NCI-H2196 treated with DMSO at 0.1 percent for 48 hours (cell line): ENCODE measurements around the gene RFPL4A.

Source experiments
- DNase-seq: peaks from one replicate; lab custom pipeline; 2025; ENCODE audit not compliant: unreplicated experiment; lab: John Stamatoyannopoulos, UW

The RFPL4A gene

DNA sequence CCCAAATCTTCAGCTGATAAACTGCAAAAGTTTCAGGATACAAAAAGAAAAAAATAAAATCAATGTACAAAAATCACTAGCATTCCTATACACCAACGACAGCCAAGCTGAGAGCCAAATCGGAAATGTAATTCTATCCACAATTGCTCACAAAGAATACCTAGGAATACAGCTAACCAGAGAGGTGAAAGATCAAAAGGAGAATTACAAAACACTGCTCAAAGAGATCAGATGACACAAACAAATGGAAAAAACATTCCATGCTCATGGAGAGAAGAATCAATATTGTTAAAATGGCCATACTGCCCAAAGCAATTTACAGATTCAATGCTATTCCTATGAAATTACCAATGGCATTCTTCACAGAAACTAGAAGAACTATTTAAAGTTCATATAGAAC is 43.4 kb downstream of the RFPL4A start:
- DNase-seq = no peak

DNA sequence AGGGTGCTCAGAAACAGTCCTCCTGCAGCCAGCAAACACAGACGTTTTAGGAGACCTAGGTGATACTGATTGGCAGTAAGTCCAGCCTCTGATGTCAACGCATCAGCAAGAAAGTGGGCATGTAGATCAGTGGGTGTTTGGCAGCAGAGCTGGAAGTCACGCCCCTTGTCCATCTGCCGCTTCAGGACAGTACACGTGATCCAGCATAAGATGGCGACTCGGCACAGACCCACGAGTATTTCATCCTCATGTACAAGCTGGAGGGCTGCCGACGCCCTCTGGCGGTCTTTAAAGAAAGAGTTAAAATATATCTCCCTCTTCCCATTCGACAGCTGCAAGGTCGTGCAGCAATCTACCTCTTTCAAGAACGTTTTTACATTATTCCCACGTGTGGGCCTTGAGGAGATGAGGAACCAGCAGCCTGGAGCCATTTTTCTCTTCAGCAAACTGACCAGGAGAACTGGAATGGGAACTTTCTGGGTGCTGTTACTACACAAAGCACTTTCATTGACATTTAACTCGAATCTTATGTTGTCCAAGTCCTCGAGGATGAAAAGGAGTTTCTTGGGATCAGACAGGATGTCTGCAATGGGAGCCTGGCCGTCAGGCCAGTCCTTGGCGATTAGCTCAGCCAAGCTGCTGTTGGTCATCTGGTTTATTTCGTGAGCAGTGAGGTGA is 50.6 kb downstream of the RFPL4A start:
- peak; percentile 31 for DNase-seq

DNA sequence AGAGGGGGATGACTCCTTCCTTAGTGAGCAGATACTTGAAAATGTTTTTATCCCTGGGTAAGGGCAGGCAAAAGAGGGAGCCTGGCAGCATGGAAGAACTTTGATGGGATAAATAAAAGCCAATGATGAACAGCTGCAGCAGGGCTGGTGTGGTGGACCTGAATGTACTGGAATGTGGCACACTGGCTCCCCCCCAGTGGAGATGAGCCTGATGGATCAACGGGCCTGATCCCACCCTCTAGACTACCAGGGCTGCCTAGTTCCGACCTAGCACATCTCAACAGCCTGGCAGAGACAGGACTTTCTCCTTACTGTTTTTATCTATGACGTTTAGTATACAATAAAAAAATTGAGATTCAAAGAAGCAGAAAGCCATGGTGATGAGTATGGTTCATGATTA is 52.4 kb downstream of the RFPL4A start:
- no peak for DNase-seq

DNA sequence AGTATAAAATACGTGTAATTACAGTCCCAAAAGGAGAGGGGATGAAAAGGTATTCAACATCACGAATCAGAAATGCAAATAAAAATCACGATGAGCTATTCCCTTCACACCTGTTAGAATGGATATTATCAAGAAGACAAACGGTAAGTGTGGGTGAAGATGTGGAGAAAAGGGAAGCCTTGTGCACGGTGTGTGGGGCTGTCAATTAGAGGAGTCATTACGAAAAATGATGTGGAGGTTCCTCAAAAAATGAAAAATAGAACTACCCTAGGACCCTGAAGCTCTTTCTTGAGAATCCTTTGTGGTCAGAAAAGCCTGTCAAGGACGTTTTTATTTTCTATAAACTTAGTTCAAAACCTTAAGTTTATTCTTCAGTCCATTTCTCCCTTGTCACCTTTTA is 53.6 kb downstream of the RFPL4A start:
- no peak for DNase-seq
